ENCODE data around the gene TENT5C.

The TENT5C gene

GRCh38 chr1:117641536-117641935 is 35.7 kb downstream of the TENT5C start:
- Histone ChIP-seq H3K27me3 (ENCODE audit: insufficient read depth, low read depth, severe bottlenecking) (no peaks in the 10 kb centered on the region), H3K36me3 (no peaks in the 10 kb centered on the region), H3K9me3 (ENCODE audit: severe bottlenecking) (no peaks in the 10 kb centered on the region), H3K27ac (no peak overlapping the region), H3K4me3 (ENCODE audit: low read depth, low read length) (no peak overlapping the region)
- no peak for TF ChIP-seq CTCF (IDR thresholded peaks at IDR 0.05; ENCODE audit: low read depth, low read length)
- DNase-seq: no peak

GRCh38 chr1:117642963-117643362 is 37.1 kb downstream of the TENT5C start:
- H3K9me3 ChIP-seq (ENCODE audit: severe bottlenecking): no peaks in the 10 kb centered on the region
- no peak for TF ChIP-seq CTCF (IDR thresholded peaks at IDR 0.05; ENCODE audit: low read depth, low read length)
- H3K4me3 ChIP-seq (ENCODE audit: low read depth, low read length): no peak overlapping the region
- H3K36me3 ChIP-seq: no peaks in the 10 kb centered on the region
- H3K27ac ChIP-seq: no peak overlapping the region
- no peak for DNase-seq
- H3K27me3 ChIP-seq (ENCODE audit: insufficient read depth, low read depth, severe bottlenecking): no peaks in the 10 kb centered on the region

GRCh38 chr1:117643601-117644000 is 37.8 kb downstream of the TENT5C start:
- H3K4me3 ChIP-seq (ENCODE audit: low read depth, low read length): no peak overlapping the region
- no peaks in the 10 kb centered on the region for H3K27me3 ChIP-seq (ENCODE audit: insufficient read depth, low read depth, severe bottlenecking)
- no peak for DNase-seq
- H3K36me3 ChIP-seq: no peaks in the 10 kb centered on the region
- no peaks in the 10 kb centered on the region for H3K9me3 ChIP-seq (ENCODE audit: severe bottlenecking)
- no peak overlapping the region for H3K27ac ChIP-seq
- no peak for TF ChIP-seq CTCF (IDR thresholded peaks at IDR 0.05; ENCODE audit: low read depth, low read length)

- TF ChIP-seq CTCF (IDR thresholded peaks at IDR 0.05; ENCODE audit: low read depth, low read length): no peak
- no peak overlapping the region for H3K27ac ChIP-seq
- no peak overlapping the region for H3K4me3 ChIP-seq (ENCODE audit: low read depth, low read length)
- no peak for DNase-seq
- no peaks in the 10 kb centered on the region for H3K36me3 ChIP-seq
- H3K9me3 ChIP-seq (ENCODE audit: severe bottlenecking): no peaks in the 10 kb centered on the region
- H3K27me3 ChIP-seq (ENCODE audit: insufficient read depth, low read depth, severe bottlenecking): no peaks in the 10 kb centered on the region
These were observed 39.0 kb downstream of the TENT5C start for GRCh38 chr1:117644696-117645311.

GRCh38 chr1:117645343-117645742 is 39.5 kb downstream of the TENT5C start:
- H3K36me3 ChIP-seq: no peaks in the 10 kb centered on the region
- no peaks in the 10 kb centered on the region for H3K27me3 ChIP-seq (ENCODE audit: insufficient read depth, low read depth, severe bottlenecking)
- no peak overlapping the region for H3K4me3 ChIP-seq (ENCODE audit: low read depth, low read length)
- no peak overlapping the region for H3K27ac ChIP-seq
- no peaks in the 10 kb centered on the region for H3K9me3 ChIP-seq (ENCODE audit: severe bottlenecking)
- no peak for DNase-seq
- TF ChIP-seq CTCF (IDR thresholded peaks at IDR 0.05; ENCODE audit: low read depth, low read length): no peak

All from WERI-Rb-1 (cell line).